Cardiac septum (tissue), 1 donor: ENCODE measurements around the gene ADGRL4. TPM values are rescaled to one million over a fixed set of nuclear protein-coding genes. Genes with fewer than 3 reads are reported as not detected.

Source experiments
- DNase-seq: peaks from one replicate; pipeline ENCODE4 v3.0.0-alpha.2; 2020; ENCODE audit warnings: low spot score
- intact Hi-C: fragments of 100-400 bp; cut with DNase I; formaldehyde crosslinking; loops from one replicate; pipeline ENCODE4 v1.14.0; 2022
- total RNA-seq: library from RNA; stranded (reverse); fragmentation: NEBNext Ultra II Directional; extraction: Animal tissue kit (Norgen Biotek cat#: 25700); gene quantifications from one replicate; pipeline ENCODE4 v1.2.1, GENCODE V29; 2021
- donor health status: DM: no; HTN: no; CAD: no.

ADGRL4 gene
- total RNA-seq, 1 donor from 2014 or later = 23.5 TPM

GRCh38 chr1:78843111-78843510 lies 163.4 kb downstream of the ADGRL4 start:
- no peak for DNase-seq
- intact Hi-C loops = no loop called here

GRCh38 chr1:78840453-78841271 lies 165.9 kb downstream of the ADGRL4 start:
- intact Hi-C loops = no loop called here
- DNase-seq = no peak
